NCI-H345 treated with DMSO at 0.1 percent for 48 hours (cell line): ENCODE data around the gene MAST4.

Experiments
- DNase-seq: peaks from one replicate; lab custom pipeline; 2025; ENCODE audit not compliant: unreplicated experiment; lab: John Stamatoyannopoulos, UW

MAST4 gene

DNA sequence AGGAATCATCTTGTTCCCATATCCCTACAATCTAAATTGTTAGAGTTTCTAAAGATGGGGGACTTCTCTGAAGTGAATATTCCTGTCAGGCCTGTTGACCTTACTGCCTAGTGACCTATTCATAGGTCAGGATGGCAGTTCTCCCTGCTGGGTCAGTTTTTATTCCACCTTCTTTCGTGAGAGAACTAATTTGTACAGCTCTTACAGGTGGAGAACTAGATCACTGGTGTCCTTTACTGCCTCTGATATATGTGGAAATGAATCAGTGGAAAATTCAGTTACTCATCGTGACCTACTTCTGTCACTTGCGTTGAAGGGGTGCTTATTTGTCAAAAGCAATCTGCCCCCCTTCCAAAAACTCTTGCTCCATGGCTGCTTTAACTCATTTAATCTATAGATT, 435.5 kb downstream of the MAST4 start:
- DNase-seq, result no peak

DNA sequence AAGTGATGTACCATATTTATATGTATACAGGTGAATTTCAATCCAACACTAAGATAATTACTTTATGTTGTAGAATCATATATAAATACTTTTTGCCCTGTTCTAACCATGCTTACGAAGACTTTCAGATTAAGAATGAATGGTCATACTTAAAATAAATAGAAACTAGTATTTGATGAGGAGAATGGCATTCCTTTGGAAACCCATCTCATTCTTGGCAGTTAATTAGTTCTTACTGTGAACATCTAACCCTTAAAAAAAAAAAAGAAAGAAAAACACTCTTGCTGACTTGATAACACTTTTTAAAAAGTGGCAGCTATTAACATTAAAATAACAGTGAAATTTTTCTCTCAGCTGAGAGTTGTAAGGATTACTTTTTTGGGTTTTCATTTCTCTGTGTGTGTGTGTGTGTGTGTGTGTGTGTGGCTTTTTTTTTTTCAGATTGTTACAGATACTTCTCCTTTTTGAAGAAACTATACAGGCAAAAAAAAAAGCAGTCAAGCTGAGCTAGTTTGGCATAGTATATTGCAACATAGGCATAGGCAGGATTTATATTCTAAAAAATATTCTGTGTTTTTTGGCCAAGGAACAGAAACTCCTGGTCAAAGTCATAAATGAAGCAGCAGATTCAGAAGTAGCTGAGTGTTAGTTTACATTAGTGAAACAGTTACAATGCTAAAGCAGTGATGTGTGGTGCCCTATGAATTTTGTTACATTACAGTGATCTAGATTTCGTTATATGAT, 436.9 kb downstream of the MAST4 start:
- no peak for DNase-seq

DNA sequence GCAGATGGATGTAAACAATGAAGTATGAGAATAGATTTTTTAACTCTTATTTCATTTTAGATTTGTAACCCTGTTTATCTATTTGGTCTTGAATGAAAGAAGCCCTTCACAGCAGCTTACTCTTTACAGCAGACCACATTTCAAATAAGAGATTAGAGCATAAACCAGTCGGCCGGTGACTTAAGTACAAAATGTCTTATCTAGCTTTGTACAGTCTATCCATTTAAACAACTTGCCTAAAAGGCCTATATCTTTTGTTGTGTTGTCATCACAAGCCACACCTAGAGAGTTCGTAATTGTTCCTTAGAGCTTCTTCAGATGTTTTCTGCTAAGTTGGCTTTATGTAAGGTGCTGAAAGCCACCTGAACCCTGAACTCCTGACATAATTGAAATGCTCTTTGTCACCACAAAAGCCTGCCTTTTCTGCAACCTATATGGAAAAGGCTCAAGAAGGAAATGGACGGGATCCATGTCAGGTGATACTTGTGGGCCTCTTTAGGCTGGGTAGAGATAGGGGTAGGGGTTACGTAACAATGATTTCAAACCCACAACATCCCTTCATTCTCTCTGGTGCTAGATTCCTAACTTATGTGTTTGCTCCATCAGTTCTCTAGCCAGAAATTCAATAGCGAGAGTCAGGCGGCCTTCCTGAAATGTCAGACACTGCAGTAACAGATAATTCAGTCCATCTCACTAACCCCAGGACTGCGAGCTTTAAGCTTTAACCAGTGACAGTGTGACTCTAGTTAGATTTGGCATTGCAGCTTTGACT, 437.9 kb downstream of the MAST4 start:
- DNase-seq, result no peak

DNA sequence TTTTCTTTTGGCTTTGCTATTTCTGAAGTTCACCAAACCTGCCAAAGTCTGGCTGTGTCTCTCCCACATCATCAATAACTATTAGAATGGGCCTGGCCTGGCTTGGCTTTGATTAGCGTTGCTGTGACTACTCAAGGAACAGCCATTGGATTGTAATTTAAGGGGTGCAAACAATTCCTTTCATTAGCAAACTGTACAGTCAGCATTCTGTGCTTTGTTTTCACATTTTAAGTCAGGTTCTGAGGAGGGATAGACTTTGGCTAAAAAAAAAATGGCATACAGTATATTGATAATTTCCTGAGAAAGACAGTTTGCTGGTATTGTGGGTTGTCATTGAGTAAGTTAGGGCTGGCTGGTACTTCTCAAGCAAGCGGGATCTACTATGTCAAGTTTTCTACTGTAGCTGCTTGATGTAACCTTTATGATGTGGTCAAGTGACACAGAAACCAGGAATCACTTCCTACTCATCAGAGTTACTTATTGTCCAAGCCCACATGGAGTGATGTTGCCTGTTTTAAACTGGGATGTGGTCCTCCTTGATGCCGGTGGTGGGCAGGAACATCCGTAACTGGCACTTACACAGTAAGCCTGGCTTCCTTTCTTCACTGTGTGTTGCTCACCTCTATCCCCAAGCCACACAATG, 439.0 kb downstream of the MAST4 start:
- DNase-seq, result no peak

DNA sequence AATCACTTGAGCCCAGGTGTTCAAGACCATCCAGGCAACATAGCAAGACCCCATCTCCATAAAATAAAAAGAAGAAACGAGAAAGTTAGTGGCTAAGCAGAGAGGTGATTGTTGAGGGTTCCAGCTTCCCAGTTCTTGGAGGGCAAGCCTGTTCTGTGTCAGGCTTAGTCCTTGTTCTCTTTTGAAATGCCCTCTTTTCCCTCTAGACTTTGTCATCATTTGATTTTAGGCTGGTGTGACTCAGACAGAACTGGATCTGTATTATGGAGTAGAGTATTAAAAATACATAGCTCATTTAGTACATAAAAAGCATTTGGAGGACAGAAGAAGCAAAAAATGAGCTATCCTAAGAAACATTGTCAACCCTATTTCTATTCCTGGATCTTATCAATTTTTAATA, 441.0 kb downstream of the MAST4 start:
- no peak for DNase-seq

DNA sequence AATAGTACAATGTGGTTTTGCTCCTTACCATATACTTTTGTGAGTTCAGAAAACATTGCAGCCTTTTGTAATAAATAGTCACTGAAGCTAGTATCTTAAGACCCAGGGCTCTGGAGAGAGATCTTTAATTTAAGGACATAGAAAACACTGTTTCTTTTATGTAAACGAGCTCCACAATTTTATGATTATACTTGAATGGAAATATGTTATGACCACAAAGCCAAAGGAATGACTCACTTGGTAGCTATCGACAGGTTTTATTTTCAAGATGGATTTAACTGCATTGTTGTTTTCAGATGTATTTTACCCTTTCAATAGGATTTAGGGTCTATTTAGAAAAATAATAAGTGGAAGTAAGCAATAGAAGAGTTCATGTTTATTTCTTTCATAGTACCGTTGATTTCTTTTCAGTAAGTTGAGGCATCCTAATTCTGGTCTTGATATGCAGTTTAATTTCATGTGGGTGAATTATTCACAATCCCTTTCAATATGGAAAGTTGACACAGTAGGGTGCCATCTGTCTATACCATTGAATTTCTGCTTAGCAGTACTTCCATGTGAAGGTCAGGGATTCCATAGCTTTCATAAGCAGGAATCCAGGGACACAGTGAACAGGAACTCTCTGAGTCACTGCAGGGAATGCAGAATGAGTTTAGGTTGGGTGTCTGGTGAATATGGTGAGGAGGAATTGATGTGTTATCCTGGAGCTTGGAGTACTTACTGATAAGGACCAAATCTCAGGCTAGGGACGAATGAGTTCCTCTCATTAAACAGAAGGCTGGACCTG, 442.8 kb downstream of the MAST4 start:
- DNase-seq, result no peak

DNA sequence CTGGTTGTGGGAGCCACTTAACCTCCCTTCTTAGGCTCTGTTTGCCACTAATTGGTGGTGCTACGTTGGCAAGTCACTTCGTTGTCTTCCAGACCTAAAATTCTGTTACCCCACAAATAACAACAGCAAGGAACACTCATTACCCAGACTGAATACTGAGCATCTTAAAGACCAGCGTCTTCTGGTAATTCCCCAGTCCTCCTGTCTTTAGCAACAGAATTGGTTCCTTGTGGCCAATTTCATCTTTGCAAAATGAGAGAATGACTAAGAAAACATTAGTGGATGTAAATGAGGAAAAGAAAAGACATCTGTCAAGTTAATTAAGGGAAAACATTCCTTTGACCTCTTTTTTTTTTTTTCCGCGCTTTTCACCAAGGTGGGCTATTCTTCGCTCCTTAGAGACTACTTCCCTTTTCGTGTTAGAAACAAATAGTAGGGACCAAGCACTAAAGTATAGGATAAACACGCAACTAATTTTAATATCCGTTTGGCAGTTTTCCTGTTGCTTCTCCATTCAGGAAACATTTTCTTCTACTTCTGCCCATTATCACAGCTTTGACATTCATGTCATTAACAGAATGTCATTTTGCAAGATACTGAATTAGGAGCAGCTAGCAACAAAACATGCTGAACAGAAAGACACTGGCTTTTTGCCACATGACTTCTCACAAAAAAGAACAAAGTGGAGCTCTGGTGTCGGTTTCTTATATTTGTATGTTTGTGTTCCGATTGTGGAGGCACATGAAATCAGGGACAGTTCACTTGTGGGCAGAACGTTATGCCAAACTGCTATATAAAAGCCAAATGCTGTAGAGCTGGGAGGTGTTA, 446.2 kb downstream of the MAST4 start:
- no peak for DNase-seq

DNA sequence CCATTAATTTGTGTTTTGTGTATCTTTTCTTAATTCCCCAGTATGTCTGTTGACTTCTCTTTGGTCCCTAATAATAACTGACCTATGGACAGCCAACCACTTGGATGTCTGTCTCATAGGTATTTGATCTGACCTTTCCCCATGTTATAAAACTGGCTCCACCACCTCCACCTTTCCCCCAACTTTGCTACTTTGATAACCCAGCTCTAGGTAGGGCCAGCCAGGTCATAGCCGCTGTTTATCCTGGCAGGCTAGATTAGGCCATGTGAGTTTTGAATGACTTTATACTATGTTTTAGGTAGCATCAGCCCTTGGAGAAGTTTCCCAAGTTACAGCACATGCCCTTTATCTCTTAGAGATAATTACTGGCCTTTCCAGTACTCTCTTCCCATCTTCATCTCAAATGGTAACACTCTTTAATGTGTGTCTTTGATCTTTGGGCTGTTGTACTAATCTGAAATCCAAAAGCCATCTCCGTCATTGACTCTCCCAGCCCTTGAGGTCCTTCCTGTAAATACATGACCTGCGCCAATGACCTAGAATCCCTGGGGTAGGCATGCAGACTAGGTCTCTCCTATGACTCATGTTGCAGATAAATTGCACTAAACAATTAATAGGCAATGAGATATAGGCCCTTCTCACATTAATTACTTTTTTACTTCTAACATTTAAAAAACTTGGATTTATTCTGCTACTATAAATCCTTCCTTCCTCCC, 447.8 kb downstream of the MAST4 start:
- DNase-seq, result no peak

DNA sequence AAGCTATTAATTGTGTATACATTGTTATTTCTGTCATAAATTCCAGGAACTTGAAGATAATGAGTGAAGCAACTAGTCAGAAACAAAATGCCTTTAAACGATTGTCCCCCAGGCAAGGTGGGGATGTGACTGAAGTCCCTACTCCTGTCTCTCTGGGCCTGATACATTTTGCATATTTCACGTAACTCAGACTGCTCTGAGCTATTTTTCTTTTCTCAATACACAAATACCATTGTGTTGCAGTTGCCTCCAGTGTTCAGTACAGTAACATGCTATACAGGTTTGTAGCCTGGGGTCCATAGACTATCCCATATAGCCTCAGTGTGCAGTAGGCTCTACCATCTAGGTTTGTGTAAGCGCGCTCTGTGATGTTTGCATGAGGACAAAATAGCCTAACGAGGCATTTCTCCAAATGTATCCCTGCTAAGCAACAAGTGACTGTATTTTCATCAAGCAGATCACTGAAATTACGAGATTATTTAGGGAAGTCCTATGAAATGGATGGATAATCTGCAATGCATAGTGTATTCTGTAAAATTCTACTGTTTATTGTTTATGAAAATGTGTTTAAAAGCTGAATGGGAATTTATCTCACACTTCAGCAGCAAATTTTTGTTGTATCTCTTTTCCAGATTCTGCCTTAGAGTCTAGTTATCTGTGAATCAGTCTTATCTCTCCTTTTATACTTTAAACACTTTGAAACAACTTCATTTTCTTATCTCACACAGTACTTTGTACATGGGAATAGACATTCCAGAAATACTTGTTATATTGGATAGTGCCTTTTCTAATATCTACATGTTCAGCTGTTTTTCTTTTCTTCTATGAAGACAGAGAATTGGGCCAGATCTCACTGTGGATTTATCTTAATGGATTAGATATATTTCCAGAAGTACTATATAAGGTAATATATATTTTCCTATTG, 449.9 kb downstream of the MAST4 start:
- no peak for DNase-seq

DNA sequence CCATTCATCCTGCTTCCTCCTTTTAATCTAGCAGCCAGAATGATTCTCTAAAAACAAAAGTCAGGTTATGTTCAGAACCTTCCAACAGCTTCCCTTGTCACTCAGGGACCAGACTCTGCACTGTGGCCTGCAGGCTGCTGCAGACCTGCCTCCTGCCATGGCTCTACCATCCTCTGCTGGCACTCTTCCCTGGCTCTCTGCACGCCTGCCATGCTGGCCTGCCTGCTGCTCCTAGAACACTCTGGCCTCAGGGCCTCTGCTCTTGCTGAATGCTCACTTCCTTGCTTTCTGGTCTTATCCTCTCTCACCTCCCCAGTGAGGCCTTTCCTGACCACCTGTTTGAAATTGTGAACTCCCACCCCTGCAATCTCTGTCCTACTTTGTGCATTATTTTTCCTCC, 451.0 kb downstream of the MAST4 start:
- no peak for DNase-seq

DNA sequence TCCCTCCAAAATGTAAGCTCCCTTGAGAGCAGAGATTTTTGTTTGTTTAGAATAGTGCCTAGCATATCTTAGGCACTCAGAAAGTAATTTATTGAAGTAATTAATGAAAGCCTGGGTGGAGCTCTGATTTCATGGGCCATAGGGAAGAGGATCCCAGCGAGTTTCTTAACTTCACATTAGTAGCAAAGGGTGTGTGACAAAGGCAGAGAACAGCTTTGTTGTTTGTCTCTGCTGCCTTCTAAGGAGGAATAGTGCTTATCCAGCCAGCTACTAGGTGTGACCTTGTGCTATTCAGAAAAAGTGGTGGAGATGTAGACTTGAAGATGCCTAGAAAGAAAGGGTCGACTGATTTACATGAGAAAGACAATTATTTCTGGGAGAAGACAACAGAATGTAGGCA, 451.4 kb downstream of the MAST4 start:
- DNase-seq, result no peak

DNA sequence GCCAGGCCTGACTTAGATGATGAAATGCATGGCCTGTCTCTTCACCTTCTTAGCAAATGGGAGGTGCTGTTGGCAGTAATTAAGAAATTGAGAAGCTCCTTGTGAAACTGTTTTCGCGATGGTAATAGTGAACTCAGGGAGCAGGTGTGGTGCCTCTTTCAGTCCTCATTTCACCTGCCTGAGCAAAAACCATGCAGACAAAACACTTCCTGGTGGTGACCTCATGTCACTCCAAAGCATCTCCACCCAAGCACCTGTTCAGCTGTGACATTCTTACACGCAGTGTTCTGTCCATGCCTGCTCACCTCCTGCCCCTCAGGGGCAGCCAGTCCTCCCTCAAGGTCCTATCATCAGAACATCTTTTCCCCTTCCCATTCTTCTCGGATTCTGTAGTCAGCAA, 453.9 kb downstream of the MAST4 start:
- DNase-seq, result no peak

DNA sequence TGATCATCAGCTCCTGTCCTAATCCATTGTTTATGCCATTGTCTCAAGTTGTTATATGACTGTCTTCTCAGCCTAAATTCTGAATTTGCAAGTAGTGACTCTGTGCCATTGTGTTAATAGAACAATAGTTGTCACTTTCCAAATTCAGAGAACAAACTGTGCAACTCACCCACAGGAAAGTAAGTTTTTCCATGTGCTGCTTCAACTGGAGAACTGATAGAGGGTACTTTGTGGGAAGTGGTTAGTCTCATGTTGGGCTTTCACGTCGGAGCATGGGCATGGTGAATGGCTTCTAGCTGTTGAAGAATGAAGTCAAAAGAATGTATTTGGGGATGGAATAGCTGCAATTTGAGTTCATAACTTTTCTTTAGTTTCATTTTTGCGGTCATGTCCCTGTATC, 454.4 kb downstream of the MAST4 start:
- no peak for DNase-seq

DNA sequence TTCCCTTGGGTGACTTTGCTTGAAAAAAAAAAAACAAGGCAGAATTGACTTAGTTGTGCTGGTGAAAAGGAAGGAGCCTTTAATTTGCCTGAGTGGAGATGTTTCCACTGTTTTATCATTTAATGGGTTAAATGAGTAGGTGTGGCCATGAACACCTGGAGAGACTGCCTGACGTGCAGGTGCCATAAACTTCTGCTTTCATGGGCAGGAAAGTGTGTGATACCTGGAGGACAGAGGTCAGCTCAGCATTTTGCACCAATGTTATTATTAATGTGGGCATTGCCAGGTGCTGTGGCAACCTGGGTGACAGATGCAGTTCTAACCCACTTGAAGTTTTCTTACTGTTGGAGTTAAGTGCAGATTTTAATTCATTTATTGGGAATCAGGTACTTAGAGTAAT, 455.0 kb downstream of the MAST4 start:
- no peak for DNase-seq

DNA sequence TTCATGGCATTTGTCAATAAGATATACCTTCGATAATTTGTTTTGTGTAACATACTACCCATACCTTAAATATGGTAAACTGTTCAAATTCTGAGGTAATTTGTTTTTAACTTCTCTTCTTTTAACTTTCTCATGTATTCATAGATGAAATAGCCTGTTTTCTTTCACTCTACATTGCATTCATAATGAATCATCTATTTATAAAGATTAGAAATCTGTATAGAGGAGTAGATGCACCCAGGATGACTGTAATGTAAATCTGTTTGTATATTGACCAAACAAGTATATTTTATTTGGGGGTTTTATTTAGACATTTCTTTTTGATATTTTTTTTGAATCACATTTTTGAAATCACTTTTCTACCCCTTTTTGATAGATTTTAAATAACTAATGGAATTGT, 455.8 kb downstream of the MAST4 start:
- no peak for DNase-seq

DNA sequence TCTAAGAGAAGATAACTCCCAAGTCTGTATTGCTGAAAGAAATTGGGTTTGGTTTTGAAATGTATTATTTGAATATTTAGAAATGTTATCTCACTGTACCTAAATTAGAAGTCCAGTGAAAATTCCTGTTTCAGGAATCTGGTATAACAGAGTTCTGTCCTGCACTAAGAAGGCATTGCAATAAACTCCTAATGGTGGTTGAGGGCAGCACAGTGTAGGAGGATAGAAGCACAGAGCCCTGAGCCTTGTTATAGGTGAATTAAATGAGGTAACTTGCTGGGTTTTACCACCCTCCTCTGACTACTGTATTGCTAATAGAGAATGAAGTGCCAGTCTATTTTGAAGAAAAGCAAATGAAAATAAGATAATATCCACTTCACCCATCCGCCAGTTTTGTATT, 457.0 kb downstream of the MAST4 start:
- no peak for DNase-seq

DNA sequence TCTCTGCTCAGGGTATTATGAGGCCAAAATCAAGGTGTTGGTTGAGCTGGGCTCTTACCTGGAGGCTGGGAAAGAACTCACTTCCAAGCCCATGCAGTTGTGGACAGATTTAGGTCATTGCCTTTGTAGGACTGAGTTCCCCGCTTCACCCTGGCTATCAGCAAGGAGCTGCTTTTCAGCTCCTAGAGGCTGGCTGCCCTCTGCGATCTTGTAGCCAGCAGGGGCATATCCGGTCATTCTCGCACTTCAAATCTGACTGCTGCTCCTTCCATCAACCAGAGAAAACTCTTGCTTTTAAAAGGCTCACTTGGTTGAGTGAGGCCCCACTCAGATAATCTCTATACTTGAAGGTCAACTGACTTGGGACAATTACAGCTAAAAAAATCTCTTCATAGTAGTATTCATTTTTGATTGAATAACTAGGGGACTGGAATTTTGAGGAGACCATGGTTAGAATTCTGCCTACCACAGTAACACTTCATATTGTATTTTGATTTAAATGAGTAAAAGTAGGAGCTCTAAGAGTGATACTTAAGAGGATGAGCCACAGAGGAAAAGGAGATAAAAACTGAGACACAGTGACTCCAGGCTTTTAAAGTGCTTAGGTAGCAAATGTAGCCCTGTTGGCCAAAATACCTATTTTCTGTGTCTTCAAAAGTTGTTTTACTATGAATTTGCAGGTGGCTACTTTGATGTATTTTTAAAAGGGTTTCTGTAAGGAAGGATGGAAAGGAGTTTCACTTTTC, 463.0 kb downstream of the MAST4 start:
- no peak for DNase-seq
